GM12864 (cell line): ENCODE data around the gene MLX.

Experiments
- DNase-seq: peaks from one replicate; pipeline ENCODE4 v3.0.0-alpha.2; 2011; ENCODE audit warnings: low read depth
- H3K4me3 ChIP-seq: 2 replicates; pipeline ENCODE4 v1.5.1; 2011; ENCODE audit warnings: mild to moderate bottlenecking, low read depth, low read length, control low read depth
- TF ChIP-seq, protein P1 (sequence below): IDR thresholded peaks from 2 replicates; pipeline ENCODE4 v1.5.1; 2011; ENCODE audit warnings: low read depth, mild to moderate bottlenecking, moderate library complexity, low read length, control low read depth, inconsistent platforms; ENCODE audit errors: missing control alignments

MLX gene

DNA sequence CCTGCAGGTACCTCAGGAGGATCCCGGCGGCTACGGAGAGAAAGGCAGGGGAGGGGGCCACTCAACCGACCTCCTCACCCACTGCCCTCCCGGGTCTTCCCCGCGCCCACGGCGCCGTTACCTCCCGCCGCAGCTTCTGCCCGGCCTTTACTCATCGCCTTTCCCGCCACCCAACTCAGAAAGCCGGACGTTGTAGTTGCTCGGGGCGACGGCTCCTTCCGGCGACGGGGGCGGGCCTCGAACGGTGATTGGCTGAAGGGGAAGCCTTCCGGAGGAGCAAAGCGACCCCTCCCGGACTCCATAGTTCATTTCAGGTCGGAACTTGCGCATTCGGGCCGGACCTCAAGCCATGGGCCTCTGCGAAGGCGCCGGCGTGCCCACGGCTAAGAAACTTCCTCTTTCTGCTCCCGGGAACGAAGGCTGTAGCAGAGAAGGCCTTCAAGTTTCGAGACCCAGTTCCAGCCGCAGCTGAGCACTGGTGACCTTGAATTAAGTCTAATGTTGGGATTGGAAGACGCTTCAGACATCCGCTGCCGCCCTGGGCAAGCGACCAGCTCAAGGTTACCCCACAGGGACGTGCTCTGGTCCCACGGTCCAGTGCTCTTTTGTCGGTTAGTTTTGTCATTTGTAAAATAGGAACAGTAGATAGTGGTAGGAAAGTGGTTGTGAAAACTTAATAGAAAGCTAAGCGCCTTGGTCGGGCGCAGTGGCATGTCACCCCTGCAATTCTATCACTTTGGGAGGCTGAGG lies 10.8 kb downstream of the MLX start, which contains the start of gene PSMC3IP:
PSMC3IP (minus strand) TSS at position 198 of the 750 bp plus-strand sequence; CDS start at position 155, 43 bp downstream.
- peak within 1 kb of the TSS; percentile 66 for H3K4me3 ChIP-seq
- TF ChIP-seq, protein P1, sequence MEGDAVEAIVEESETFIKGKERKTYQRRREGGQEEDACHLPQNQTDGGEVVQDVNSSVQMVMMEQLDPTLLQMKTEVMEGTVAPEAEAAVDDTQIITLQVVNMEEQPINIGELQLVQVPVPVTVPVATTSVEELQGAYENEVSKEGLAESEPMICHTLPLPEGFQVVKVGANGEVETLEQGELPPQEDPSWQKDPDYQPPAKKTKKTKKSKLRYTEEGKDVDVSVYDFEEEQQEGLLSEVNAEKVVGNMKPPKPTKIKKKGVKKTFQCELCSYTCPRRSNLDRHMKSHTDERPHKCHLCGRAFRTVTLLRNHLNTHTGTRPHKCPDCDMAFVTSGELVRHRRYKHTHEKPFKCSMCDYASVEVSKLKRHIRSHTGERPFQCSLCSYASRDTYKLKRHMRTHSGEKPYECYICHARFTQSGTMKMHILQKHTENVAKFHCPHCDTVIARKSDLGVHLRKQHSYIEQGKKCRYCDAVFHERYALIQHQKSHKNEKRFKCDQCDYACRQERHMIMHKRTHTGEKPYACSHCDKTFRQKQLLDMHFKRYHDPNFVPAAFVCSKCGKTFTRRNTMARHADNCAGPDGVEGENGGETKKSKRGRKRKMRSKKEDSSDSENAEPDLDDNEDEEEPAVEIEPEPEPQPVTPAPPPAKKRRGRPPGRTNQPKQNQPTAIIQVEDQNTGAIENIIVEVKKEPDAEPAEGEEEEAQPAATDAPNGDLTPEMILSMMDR = peak; percentile 60
- peak; percentile 85 for DNase-seq

DNA sequence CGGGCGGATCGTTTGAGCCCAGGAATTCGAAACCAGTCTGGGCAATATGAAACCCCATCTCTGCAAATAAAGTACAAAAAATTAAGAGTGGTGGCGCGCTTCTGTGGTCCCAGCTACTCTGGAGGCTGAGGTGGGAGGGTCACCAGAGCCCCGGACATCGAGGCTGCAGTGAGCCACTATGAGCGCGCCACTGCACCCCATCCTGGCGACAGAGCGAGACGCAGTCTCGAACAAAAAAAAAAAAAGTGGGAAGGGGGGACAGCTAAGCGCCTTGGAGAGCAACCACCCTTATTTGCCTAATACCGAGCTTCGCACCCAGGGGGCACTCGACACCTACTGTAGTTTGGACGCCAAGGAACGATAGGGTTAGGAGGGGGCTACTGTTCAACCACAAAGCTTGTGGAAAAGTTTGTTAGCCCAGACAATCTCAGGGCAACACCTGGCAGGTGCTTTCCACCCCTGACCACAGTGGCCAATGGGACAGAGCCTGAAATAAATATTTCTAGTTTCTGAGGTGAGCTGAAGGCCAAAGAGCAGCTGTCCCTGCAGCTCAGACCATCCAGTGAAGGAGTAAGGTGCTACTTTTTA lies 11.5 kb downstream of the MLX start:
- peak overlapping the region; percentile 66 for H3K4me3 ChIP-seq
- TF ChIP-seq, protein P1 = peak; percentile 88
- peak; percentile 91 for DNase-seq

DNA sequence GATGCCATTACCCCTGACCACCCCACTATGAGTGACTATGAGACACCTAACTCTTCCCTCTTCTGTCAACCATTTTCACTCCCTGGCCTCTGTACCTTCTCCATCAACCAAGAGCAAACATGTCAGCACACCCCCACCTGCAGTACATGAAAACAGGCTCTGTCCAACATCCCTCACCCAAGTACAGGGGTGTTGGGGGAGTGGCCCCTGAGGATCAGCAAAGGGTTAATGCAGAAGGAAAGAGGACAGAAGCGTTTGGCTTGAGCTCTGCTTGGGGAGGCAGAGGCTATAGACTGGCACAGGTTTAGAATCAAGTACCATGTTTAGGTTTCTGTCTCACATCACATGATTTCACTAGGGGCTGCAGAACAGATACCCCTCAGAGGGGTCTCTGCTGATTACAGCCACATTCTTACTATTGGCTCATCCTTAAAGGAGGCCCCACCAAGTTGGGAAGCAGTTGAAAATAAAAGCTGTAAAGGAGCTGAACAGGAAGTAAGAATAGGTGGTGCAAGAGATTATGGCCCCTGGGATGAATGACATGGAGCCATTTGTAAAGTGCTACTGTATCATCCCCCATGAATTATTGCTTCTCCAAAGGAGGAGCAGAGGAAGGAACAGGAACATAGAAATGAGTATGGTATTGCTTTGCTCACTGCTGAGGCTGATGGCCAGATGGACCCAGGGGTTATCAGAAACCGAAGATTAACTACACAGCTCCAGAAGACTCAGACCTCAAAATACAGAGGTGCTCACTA lies 13.1 kb downstream of the MLX start:
- no peak for DNase-seq
- TF ChIP-seq, protein P1 = no peak

GRCh38 chr17:42581744-42582270 lies 14.9 kb downstream of the MLX start:
- TF ChIP-seq, protein P1 = no peak

More for the DNA sequence above, 13.1 kb downstream of the MLX start:
- H3K4me3 ChIP-seq = no peak overlapping the region

DNA sequence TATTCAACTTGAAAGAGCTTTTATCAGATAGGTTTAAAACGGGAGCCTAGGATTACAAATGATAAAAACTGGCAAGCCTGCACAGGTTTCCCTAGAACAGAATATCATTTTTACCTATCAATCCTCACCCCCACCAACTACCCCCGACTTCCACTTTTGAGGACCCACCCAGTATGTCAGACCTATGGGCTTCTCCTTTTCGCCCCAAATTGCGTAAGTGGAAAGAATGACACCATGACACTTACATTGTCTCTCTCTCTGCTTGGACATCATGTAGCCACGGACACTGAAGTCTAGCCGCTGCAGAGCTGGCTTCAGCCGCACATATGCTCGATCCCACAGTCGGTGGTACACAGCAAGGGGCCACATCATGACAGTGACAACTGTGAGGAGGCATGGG lies 18.0 kb downstream of the MLX start:
- no peak overlapping the region for H3K4me3 ChIP-seq
- no peak for DNase-seq
- TF ChIP-seq, protein P1 = no peak

More at GRCh38 chr17:42581744-42582270, 14.9 kb downstream of the MLX start:
- no peak for DNase-seq
- H3K4me3 ChIP-seq = no peak overlapping the region

DNA sequence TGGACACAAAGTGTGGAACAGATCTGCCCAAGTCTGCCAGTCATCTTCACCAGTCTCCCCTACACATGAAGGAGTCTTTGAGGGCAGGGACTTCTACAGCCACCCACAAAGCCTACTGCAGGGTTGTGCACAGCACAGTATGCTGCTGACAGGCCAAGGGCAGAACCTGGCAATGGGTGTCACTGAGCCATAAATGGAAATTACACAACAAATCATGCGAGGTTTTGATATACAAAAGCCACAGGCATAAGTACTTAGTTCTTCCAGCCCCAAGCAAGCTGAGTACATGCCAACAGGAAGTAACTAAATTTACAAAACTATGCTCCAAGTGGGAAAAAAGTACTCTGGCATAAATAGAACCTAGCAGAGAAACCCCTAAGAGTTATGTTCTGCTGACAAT lies 18.5 kb downstream of the MLX start:
- no peak for DNase-seq

More for the DNA sequence above, 18.5 kb downstream of the MLX start:
- no peak overlapping the region for H3K4me3 ChIP-seq
- TF ChIP-seq, protein P1 = no peak
